Stimulated activated naive CD8-positive, alpha-beta T cell treated with anti-CD3 and anti-CD28 coated beads, Interleukin-15, Interleukin-2, amounts not matched to agents 100 U/mL and 50 U/mL, for 24 hours (primary cell): ENCODE data around the gene SH2D5.
"Not testable (repeated sequence)": the region's sequence is repeated elsewhere in the genome, so short reads cannot be mapped to it uniquely, and the experiment has no call there.

Source experiments
- ATAC-seq: fragments of 150-1000 bp; cut with Tn5 transposase; one replicate; pipeline ENCODE4 v1.10.0; 2021
- DNase-seq: peaks from one replicate; pipeline ENCODE4 v3.0.0; 2021

The SH2D5 gene

GRCh38 chr1:20695515-20695914 is 37.0 kb downstream of the SH2D5 start:
- DNase-seq (no peak), ATAC-seq (no peak)

DNA sequence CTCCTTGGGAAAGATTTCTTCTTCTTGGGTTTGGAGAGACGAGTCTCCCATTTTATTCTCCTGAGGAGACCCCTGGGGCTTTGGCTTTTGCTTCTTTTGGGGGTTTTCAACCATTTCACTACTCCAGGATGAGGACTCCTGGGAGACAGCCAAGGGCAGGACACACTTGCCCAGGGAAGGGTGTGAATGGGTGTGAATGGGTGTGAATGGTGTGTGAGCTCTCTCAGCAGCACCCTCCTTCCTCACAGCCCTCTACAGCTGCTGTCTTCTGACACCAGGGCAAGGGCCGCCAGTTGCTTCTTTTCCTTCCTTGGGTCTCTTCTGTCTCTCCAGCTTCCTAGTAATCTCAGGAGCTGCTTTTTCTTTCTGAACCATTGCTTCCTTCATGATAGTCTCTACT is 38.9 kb downstream of the SH2D5 start:
- ATAC-seq (no peak), DNase-seq (no peak)

GRCh38 chr1:20691872-20692271 is 40.6 kb downstream of the SH2D5 start:
- ATAC-seq (no peak), DNase-seq (no peak)

DNA sequence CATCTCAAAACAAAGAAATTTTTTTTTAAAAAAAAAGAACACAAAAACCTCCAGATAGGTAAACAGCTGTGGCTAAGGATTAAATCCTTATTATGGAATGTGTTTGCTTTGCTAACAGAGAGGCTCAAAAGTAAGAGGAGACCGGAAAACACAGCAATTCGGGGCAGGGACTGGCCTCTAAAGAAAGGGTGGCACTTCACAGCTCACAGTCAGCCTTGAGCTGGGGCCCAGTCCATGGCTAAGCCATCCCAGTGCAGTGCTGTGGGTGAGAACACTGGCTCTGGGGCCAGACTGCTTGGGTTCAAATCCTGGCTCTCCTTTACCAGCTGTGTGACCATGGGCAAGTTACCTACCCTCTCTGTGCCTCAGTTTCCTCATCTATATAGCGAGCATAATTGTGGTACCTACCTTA is 42.9 kb downstream of the SH2D5 start:
- DNase-seq, result no peak
- no peak for ATAC-seq

- no peak for ATAC-seq
- DNase-seq, result no peak
Observed at GRCh38 chr1:20686883-20687725, 45.4 kb downstream of the SH2D5 start.

DNA sequence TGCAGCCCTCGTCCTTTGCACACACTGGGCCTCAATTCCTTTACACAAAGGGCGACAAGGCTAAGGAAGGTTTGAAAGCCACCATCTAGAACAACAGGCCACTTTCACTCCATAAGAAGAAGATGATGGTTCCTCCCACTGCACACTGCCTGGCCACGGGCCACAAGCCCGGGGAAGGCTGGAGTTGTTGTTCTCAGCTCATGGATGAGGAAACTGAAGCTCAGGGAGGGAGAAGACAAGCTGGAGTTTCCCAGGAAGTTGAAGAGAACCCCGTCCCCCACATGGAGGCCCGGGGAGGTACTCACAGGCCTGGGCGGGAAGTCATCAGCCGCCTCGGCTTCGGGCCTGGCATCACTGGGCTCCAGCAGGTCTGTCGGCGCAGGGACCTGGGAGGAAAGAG is 46.8 kb downstream of the SH2D5 start:
- DNase-seq, result no peak
- ATAC-seq, result no peak

- no peak for ATAC-seq
- DNase-seq, result no peak
Observed at GRCh38 chr1:20685099-20685662, 47.3 kb downstream of the SH2D5 start.

- no peak for ATAC-seq
- no peak for DNase-seq
Observed at GRCh38 chr1:20684651-20685050, 47.9 kb downstream of the SH2D5 start.

GRCh38 chr1:20684050-20684620 is 48.4 kb downstream of the SH2D5 start:
- DNase-seq (no peak), ATAC-seq (no peak)

DNA sequence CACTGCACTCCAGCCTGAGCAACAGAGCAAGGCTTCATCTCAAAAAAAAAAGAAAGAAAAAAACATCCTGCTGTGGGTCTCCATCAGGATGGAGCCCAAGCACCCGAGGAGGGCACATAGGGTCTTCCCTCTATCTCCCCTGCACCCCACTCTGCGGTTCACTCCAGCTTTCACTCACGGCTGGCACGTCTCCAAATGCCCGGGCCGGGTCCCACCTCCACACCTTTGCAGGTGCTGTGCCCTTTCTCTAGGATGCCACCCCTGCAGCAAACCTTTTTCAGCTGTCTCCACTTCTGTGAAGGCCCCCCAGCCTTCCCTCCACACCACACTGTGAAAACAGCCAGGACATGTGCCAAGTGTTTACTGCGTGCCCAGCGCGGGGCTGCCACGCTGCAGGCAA is 48.9 kb downstream of the SH2D5 start:
- ATAC-seq, result no peak
- no peak for DNase-seq

GRCh38 chr1:20682571-20683236 is 49.8 kb downstream of the SH2D5 start:
- no peak for ATAC-seq
- no peak for DNase-seq

DNA sequence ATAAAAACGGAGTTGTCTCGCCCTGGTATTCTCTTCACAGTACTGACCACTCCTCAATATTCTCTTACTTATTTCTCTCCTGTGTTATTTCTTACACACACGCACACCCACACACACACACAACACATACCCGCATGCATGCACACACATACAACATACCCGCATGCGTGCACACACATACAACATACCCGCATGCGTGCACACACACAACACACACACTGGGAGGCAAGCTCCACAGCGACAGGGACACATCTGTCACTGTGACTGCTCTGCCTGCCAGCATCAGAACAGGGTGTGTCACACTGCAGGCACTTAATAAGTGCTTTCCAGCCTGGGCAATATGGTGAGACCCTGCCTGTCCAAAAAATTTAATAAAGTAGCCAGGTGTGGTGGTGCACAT is 50.5 kb downstream of the SH2D5 start:
- ATAC-seq (no peak), DNase-seq (no peak)

DNA sequence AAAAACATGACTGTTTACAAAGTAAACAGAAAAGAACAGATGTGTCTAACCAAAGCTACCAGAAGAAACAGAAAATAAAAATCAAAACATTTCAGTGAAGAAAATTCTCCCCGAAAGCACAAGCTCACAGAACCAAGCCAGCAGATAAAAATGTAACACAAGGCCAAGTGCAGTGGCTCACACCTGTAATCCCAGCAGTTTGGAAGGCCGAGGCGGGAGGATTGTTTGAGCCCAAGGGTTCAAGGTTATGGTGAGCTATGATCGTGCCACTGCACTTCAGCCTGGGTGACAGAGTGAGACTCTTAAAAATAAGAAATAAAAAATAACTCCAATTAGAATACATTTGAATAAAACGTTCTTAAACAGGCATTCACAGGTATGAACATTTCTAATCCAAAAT is 52.2 kb downstream of the SH2D5 start:
- ATAC-seq (no peak), DNase-seq (no peak)

GRCh38 chr1:20678599-20678998 is 53.9 kb downstream of the SH2D5 start:
- DNase-seq, result no peak
- ATAC-seq, result no peak

DNA sequence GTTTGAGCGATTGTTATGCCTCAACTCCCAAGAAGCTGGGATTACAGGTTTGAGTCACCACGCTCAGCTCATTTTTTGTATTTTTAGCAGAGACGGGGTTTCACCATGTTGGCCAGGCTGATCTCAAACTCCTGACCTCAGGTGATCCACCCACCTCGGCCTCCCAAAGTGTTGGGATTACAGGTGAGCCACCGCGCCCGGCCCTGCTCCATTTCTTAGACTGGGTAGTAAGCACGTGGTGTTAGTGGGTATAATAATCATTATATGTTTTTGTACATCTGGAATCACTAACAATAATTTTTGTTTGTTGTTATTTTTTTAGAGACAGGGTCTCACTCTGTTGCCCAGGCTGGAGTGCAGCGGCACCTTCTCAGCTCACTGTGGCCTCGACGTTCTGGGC is 58.9 kb downstream of the SH2D5 start:
- not testable (repeated sequence) for DNase-seq, ATAC-seq

DNA sequence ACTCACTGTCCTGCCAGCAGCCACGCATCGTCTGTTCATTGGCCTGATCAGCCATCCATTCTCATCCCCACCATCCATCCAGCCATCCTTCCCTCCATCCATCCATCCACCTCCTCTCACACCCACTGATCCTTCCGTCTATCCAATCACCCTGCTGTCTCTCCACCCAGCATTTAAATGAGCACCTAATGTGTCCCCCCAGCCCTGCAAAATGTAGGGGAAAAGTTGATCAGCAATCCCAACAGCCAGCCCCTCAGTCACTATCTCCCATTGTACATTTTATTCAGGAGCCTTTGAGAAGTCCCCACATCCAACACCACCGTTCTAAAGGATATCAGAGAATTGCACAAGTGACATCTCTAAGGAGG is 60.3 kb downstream of the SH2D5 start:
- DNase-seq (no peak), ATAC-seq (no peak)

DNA sequence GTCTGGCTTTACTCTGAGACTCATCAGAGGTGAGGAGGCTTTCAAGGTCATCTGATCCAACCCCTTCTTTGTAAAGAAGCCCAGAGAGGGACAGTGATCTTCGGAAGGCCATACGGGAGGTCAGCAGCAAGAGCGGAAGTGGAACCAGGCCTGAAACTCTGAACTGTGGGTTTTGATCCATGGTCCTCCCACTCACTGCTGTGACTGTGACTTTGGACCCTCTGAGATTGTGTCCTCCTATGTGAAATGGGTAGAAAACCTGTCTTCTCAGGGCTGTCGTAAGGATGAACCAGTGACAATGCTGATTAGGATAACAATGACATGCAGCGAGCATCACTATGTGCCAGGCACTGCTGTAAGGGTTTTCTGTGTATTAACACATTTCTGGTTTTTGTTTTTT is 61.6 kb downstream of the SH2D5 start:
- DNase-seq (no peak), ATAC-seq (no peak)
